HS-5 (cell line): ENCODE data around the gene ANXA2R.
A peak's percentile ranks its signal among the peaks of the same experiment; 100 is the strongest.
"Not testable (repeated sequence)": the region's sequence is repeated elsewhere in the genome, so short reads cannot be mapped to it uniquely, and the experiment has no call there.

Experiments
- DNase-seq: peaks from one replicate; pipeline ENCODE4 v3.0.0-alpha.2; 2012; ENCODE audit warnings: low read depth

Gene ANXA2R

GRCh38 chr5:43033841-43034590 is 6.1 kb downstream of the ANXA2R start:
- no peak for DNase-seq

- no peak for DNase-seq
These were observed 12.9 kb downstream of the ANXA2R start for GRCh38 chr5:43027054-43027785.

- DNase-seq, result not testable (repeated sequence)
These were observed 14.8 kb downstream of the ANXA2R start for GRCh38 chr5:43025184-43025950.

- no peak for DNase-seq
These were observed 15.9 kb downstream of the ANXA2R start for GRCh38 chr5:43024217-43024616.

- DNase-seq, result no peak
These were observed 19.0 kb downstream of the ANXA2R start for GRCh38 chr5:43021151-43021550.

GRCh38 chr5:43020399-43020746 is 19.7 kb downstream of the ANXA2R start:
- no peak for DNase-seq

GRCh38 chr5:43019614-43020398 is 20.3 kb downstream of the ANXA2R start:
- no peak for DNase-seq

- no peak for DNase-seq
These were observed 20.9 kb downstream of the ANXA2R start for GRCh38 chr5:43019291-43019613.

- DNase-seq, result no peak
These were observed 22.7 kb downstream of the ANXA2R start for GRCh38 chr5:43017428-43017815.

GRCh38 chr5:43016217-43016779 is 23.8 kb downstream of the ANXA2R start:
- DNase-seq, result no peak

- DNase-seq, result no peak
These were observed 25.6 kb downstream of the ANXA2R start for GRCh38 chr5:43014522-43014921.

GRCh38 chr5:43010935-43011315 is 29.2 kb downstream of the ANXA2R start:
- no peak for DNase-seq

- DNase-seq, result peak; percentile 95
These were observed 31.6 kb downstream of the ANXA2R start for GRCh38 chr5:43008363-43009153.

GRCh38 chr5:43007911-43008362 is 32.2 kb downstream of the ANXA2R start:
- DNase-seq, result no peak

GRCh38 chr5:43007246-43007910 is 32.7 kb downstream of the ANXA2R start:
- peak; percentile 93 for DNase-seq

GRCh38 chr5:43006424-43007202 is 33.5 kb downstream of the ANXA2R start:
- no peak for DNase-seq

GRCh38 chr5:43005031-43005430 is 35.1 kb downstream of the ANXA2R start:
- DNase-seq, result no peak

- DNase-seq, result no peak
These were observed 38.4 kb downstream of the ANXA2R start for GRCh38 chr5:43001748-43002147.

GRCh38 chr5:43000914-43001313 is 39.2 kb downstream of the ANXA2R start:
- no peak for DNase-seq
